Keratinocyte (primary cell): Measurements from ENCODE around the gene HIVEP1. TPM values are rescaled to one million over a fixed set of nuclear protein-coding genes. Genes with fewer than 3 reads are reported as not detected.

ENCODE experiments used
- DNase-seq: peaks from one replicate; pipeline ENCODE4 v3.0.0-alpha.2; 2011; ENCODE audit warnings: low read depth, missing footprints, low spot score
- FAIRE-seq: peaks from 2 replicates; lab custom pipeline; 2011; peaks lifted over from hg19 to GRCh38; lab: Jason Lieb, UNC
- H2AFZ ChIP-seq: 2 replicates; pipeline ENCODE4 v1.6.0; 2012; ENCODE audit warnings: low read length, control low read depth, inconsistent platforms; ENCODE audit not compliant: control insufficient read depth
- H3K27ac ChIP-seq: 2 replicates; pipeline ENCODE4 v1.5.1; 2011; ENCODE audit warnings: low read length; ENCODE audit not compliant: control insufficient read depth, insufficient read depth
- H3K27me3 ChIP-seq: 3 replicates; pipeline ENCODE4 v1.6.0; 2011; ENCODE audit warnings: low read length; ENCODE audit not compliant: control insufficient read depth, insufficient read depth; ENCODE audit errors: extremely low read depth
- H3K36me3 ChIP-seq, 2 experiments: 2 replicates in 1 of 2; 3 replicates in 1 of 2; pipeline ENCODE4 v1.5.1; 2011; ENCODE audit warnings: low read length in 2 of 2, mild to moderate bottlenecking in 1 of 2; ENCODE audit not compliant: control insufficient read depth in 2 of 2, insufficient read depth in 2 of 2; ENCODE audit errors: extremely low read depth in 1 of 2
- H3K4me1 ChIP-seq: 3 replicates; pipeline ENCODE4 v1.5.1; 2011; ENCODE audit warnings: low read length; ENCODE audit not compliant: control insufficient read depth, insufficient read depth; ENCODE audit errors: extremely low read depth
- H3K4me2 ChIP-seq: 3 replicates; pipeline ENCODE4 v1.6.0; 2011; ENCODE audit warnings: low read depth, low read length; ENCODE audit not compliant: control insufficient read depth, insufficient read depth; ENCODE audit errors: extremely low read depth
- H3K4me3 ChIP-seq, 3 experiments: fragments of 200-600 bp in 1 of 3; sonication (generic) in 1 of 3; 2 replicates in 2 of 3; 3 replicates in 1 of 3; pipeline ENCODE4 v1.5.1; 2011 to 2016; ENCODE audit warnings: low read length in 3 of 3, mild to moderate bottlenecking in 3 of 3, control low read depth in 2 of 3, inconsistent platforms in 1 of 3, low read depth in 1 of 3, mixed read lengths in 1 of 3, mixed run types in 1 of 3, moderate library complexity in 1 of 3; ENCODE audit not compliant: control insufficient read depth in 2 of 3, insufficient read depth in 2 of 3; ENCODE audit errors: extremely low read depth in 1 of 3
- H3K79me2 ChIP-seq: 2 replicates; pipeline ENCODE4 v1.6.0; 2012; ENCODE audit warnings: low read length; ENCODE audit not compliant: control insufficient read depth, insufficient read depth
- H3K9ac ChIP-seq: 3 replicates; pipeline ENCODE4 v1.6.0; 2011; ENCODE audit warnings: low read length; ENCODE audit not compliant: control insufficient read depth, insufficient read depth; ENCODE audit errors: extremely low read depth
- H3K9me1 ChIP-seq: 3 replicates; pipeline ENCODE4 v1.6.0; 2011; ENCODE audit warnings: low read length; ENCODE audit not compliant: control insufficient read depth, insufficient read depth; ENCODE audit errors: extremely low read depth
- H3K9me3 ChIP-seq: 2 replicates; pipeline ENCODE4 v1.5.1; 2012; ENCODE audit warnings: low read depth, low read length; ENCODE audit not compliant: control insufficient read depth
- H4K20me1 ChIP-seq: 3 replicates; pipeline ENCODE4 v1.6.0; 2011; ENCODE audit warnings: low read length; ENCODE audit not compliant: control insufficient read depth, insufficient read depth; ENCODE audit errors: extremely low read depth
- EZH2 ChIP-seq: IDR thresholded peaks from one replicate; pipeline ENCODE4 v1.6.1; 2012; ENCODE audit warnings: inconsistent platforms, mild to moderate bottlenecking, low read length, moderate library complexity
- dilution Hi-C: fragments of 300-500 bp; cut with MboI; formaldehyde crosslinking; loops from one replicate; pipeline ENCODE4 v1.7.0; 2020; ENCODE audit warnings: low sequenced_read_pairs; ENCODE audit not compliant: extremely low pct_ligation_motif_present
- polyA plus RNA-seq, 5 experiments: library from polyadenylated mRNA; depleted of rRNA in 3 of 5; stranded (reverse) in 3 of 5; stranded (forward) in 1 of 5; unstranded in 1 of 5; fragments of >200 nt; gene quantifications; 1 replicate in 1 of 5; 2 replicates in 3 of 5; 3 replicates in 1 of 5; pipeline versions ENCODE4 v1.2.1 to v1.2.3, GENCODE V29; 2011 to 2012; ENCODE audit warnings: missing spikeins in 2 of 5, low read depth in 1 of 5, low replicate concordance in 1 of 5
- TF ChIP-seq, protein P1 (sequence below), 3 experiments: IDR thresholded peaks in 1 of 3; conservative IDR thresholded peaks in 1 of 3; optimal IDR thresholded peaks in 1 of 3; 2 replicates in 2 of 3; 3 replicates in 1 of 3; pipeline versions ENCODE3 to v1.5.1; 2011; ENCODE audit warnings: low read length in 3 of 3, mild to moderate bottlenecking in 3 of 3, moderate library complexity in 2 of 3, control low read depth in 1 of 3, inconsistent platforms in 1 of 3; ENCODE audit not compliant: insufficient read depth in 2 of 3; ENCODE audit errors: extremely low read depth in 1 of 3

HIVEP1 gene
- polyA plus RNA-seq, 1 donor (not counting 4 experiments of a cell fraction or from before 2014, with no cell fraction given): 13.7 TPM

DNA sequence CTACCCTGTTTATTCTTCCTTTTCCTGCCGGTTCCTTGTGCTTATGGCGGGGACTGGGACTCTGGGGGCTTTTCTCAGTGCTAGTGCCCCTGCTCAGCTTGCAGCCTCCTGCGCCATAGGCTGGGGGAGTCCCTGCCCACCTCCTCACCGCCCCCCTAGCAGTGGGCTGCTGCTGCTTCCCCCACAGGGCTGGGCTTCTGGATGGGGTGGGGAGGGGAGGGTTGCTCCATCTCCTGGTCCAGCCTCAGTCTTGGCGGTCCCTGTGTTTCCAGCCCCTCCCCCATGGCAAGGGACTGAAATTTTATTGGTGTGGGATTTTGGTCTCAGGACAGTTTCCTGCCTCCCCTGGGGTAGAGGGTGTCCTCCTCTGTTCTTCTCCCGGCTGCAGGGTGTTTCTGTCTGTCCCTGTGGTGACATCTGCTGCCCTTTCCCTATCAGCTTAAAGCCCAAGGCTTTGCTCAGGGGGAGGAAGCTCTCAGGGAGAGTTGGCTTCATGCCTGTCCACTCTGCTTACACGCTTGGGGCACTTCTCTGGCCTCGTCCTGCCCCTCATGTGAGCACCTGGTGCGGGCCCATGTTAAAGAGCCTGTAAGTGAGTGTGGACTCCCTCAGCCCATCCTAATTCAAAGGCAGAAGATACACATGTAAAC is 100.6 kb downstream of the HIVEP1 start:
- TF ChIP-seq, protein P1, sequence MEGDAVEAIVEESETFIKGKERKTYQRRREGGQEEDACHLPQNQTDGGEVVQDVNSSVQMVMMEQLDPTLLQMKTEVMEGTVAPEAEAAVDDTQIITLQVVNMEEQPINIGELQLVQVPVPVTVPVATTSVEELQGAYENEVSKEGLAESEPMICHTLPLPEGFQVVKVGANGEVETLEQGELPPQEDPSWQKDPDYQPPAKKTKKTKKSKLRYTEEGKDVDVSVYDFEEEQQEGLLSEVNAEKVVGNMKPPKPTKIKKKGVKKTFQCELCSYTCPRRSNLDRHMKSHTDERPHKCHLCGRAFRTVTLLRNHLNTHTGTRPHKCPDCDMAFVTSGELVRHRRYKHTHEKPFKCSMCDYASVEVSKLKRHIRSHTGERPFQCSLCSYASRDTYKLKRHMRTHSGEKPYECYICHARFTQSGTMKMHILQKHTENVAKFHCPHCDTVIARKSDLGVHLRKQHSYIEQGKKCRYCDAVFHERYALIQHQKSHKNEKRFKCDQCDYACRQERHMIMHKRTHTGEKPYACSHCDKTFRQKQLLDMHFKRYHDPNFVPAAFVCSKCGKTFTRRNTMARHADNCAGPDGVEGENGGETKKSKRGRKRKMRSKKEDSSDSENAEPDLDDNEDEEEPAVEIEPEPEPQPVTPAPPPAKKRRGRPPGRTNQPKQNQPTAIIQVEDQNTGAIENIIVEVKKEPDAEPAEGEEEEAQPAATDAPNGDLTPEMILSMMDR (optimal IDR thresholded peaks at IDR 0.05 in 1 of 3, IDR thresholded peaks at IDR 0.05 in 1 of 3, conservative IDR thresholded peaks at IDR 0.05 in 1 of 3; ENCODE audit: extremely low read depth in 1 of 3, insufficient read depth in 2 of 3, low read length in 3 of 3): no peak
- no peak for TF ChIP-seq EZH2
- H2AFZ ChIP-seq: no peak overlapping the region
- dilution Hi-C loops: no loop called here
- H3K9ac ChIP-seq: no peak overlapping the region
- peaks cover 9% of the 10 kb centered on the region for H3K4me1 ChIP-seq
- H3K27me3 ChIP-seq: no peaks in the 10 kb centered on the region
- DNase-seq: no peak
- no peak for FAIRE-seq
- H3K9me1 ChIP-seq: peaks cover 2% of the 10 kb centered on the region
- H3K4me3 ChIP-seq: no peak overlapping the region
- no peaks in the 10 kb centered on the region for H3K79me2 ChIP-seq
- peaks cover 0 to 6% of the 10 kb centered on the region in 2 experiments for H3K36me3 ChIP-seq
- H3K4me2 ChIP-seq: no peak overlapping the region
- no peaks in the 10 kb centered on the region for H3K9me3 ChIP-seq
- H4K20me1 ChIP-seq: no peaks in the 10 kb centered on the region
- H3K27ac ChIP-seq: no peak overlapping the region

DNA sequence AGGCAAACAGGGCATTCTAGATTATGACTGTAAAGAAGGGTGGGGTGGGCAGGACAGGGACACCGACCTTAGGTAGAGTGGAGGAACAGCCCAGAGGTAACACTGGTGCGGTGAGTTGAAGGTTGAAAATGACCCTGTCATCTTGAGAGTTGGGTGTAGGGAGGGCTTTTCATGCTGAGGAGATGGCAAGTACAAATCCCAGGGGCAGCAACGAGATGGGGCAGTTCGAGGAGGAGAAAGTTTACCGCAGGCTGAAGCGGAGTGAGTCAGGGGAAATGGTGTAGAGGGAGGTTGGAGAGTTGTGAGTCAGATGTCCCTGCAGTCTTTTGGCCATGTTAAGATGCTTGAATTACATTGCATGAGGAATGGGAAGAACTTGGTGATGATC is 101.1 kb downstream of the HIVEP1 start:
- FAIRE-seq (peak; percentile 80), DNase-seq (no peak)
- dilution Hi-C loops: no loop called here
- Histone ChIP-seq H3K9ac (no peak overlapping the region), H3K36me3 (peaks cover 0 to 6% of the 10 kb centered on the region in 2 experiments), H3K27me3 (no peaks in the 10 kb centered on the region), H3K9me1 (peaks cover 2% of the 10 kb centered on the region), H3K9me3 (no peaks in the 10 kb centered on the region), H3K4me3 (no peak overlapping the region), H4K20me1 (no peaks in the 10 kb centered on the region), H3K27ac (no peak overlapping the region), H3K4me2 (no peak overlapping the region), H3K79me2 (no peaks in the 10 kb centered on the region), H3K4me1 (peaks cover 9% of the 10 kb centered on the region), H2AFZ (no peak overlapping the region)
- TF ChIP-seq, protein P1 (optimal IDR thresholded peaks at IDR 0.05 in 1 of 3, IDR thresholded peaks at IDR 0.05 in 1 of 3, conservative IDR thresholded peaks at IDR 0.05 in 1 of 3; ENCODE audit: extremely low read depth in 1 of 3, insufficient read depth in 2 of 3, low read length in 3 of 3): no peak
- TF ChIP-seq EZH2: no peak
